CD8-positive, alpha-beta memory T cell (primary cell): ENCODE measurements around the gene BZW2. TPM values are rescaled to one million over a fixed set of nuclear protein-coding genes. Genes with fewer than 3 reads are reported as not detected.

Source experiments
- CTCF ChIA-PET: fragments of 350-600 bp; sonication (Branson Sonifier 250); formaldehyde crosslinking; loops from one replicate; lab custom pipeline; 2021; ENCODE audit warnings: antibody characterized with exemption; lab: Charles Lee
- POLR2A ChIA-PET: fragments of 350-600 bp; sonication (Branson Sonifier 250); formaldehyde crosslinking; loops from one replicate; lab custom pipeline; 2021; ENCODE audit warnings: antibody characterized with exemption; lab: Charles Lee
- DNase-seq, 5 donors: peaks; one replicate each; pipeline versions ENCODE4 v3.0.0 to v3.0.0-alpha.2; 2020 to 2022; ENCODE audit warnings: mixed read lengths in 1 of 5
- H3K27ac ChIP-seq: one replicate; pipeline ENCODE4 v1.7.0; 2013; ENCODE audit warnings: low read depth, mild to moderate bottlenecking, low read length, moderate library complexity
- H3K27me3 ChIP-seq: 2 replicates; pipeline ENCODE4 v1.7.0; 2013; ENCODE audit warnings: low read length, mild to moderate bottlenecking; ENCODE audit not compliant: insufficient read depth, poor library complexity, severe bottlenecking
- H3K36me3 ChIP-seq: 2 replicates; pipeline ENCODE4 v1.7.0; 2013; ENCODE audit warnings: mild to moderate bottlenecking, low read length, moderate library complexity; ENCODE audit not compliant: insufficient read depth
- H3K4me1 ChIP-seq: 2 replicates; pipeline ENCODE4 v1.7.0; 2013; ENCODE audit warnings: mild to moderate bottlenecking, low read length, moderate library complexity; ENCODE audit not compliant: insufficient read depth
- H3K4me3 ChIP-seq: 2 replicates; pipeline ENCODE4 v1.7.0; 2013; ENCODE audit warnings: mild to moderate bottlenecking, low read length
- H3K9me3 ChIP-seq: 2 replicates; pipeline ENCODE4 v1.7.0; 2013; ENCODE audit warnings: mild to moderate bottlenecking, low read length
- H3K27ac Mint-ChIP-seq, 8 donors: one replicate each; pipeline ENCODE4 v1.8.0; 2020 to 2021; ENCODE audit warnings: mixed read lengths in 8 of 8, mild to moderate bottlenecking in 6 of 8, inconsistent platforms in 3 of 8, moderate library complexity in 3 of 8
- H3K27me3 Mint-ChIP-seq, 2 donors: one replicate each; pipeline ENCODE4 v1.8.0; 2020 to 2021; ENCODE audit warnings: mixed read lengths in 2 of 2, mild to moderate bottlenecking in 1 of 2, moderate library complexity in 1 of 2
- H3K36me3 Mint-ChIP-seq, 3 donors: one replicate each; pipeline ENCODE4 v1.8.0; 2020 to 2021; ENCODE audit warnings: mixed read lengths in 3 of 3, inconsistent platforms in 1 of 3, mild to moderate bottlenecking in 1 of 3
- H3K4me1 Mint-ChIP-seq, 3 donors: one replicate each; pipeline ENCODE4 v1.8.0; 2020 to 2021; ENCODE audit warnings: mixed read lengths in 3 of 3, inconsistent platforms in 1 of 3, mild to moderate bottlenecking in 1 of 3
- H3K4me3 Mint-ChIP-seq, 7 donors: one replicate each; pipeline ENCODE4 v1.8.0; 2020 to 2021; ENCODE audit warnings: mixed read lengths in 7 of 7, mild to moderate bottlenecking in 6 of 7, moderate library complexity in 4 of 7, inconsistent platforms in 2 of 7
- H3K9me3 Mint-ChIP-seq, 5 donors: one replicate each; pipeline ENCODE4 v1.8.0; 2020 to 2022; ENCODE audit warnings: mixed read lengths in 5 of 5, mild to moderate bottlenecking in 3 of 5, moderate library complexity in 2 of 5, inconsistent platforms in 1 of 5
- polyA plus RNA-seq: library from polyadenylated mRNA; unstranded; fragments of 300-500 nt; fragmentation: Illumina TruSeq; gene quantifications from one replicate; pipeline ENCODE4 v1.2.3, GENCODE V29; 2021
- total RNA-seq, 2 experiments: library from RNA; stranded (reverse); gene quantifications; one replicate each; pipeline ENCODE4 v1.2.3, GENCODE V29; 2021

The BZW2 gene
- total and polyA plus RNA-seq, 3 experiments from 2014 or later: 52.9 to 136 (median 128) TPM

DNA sequence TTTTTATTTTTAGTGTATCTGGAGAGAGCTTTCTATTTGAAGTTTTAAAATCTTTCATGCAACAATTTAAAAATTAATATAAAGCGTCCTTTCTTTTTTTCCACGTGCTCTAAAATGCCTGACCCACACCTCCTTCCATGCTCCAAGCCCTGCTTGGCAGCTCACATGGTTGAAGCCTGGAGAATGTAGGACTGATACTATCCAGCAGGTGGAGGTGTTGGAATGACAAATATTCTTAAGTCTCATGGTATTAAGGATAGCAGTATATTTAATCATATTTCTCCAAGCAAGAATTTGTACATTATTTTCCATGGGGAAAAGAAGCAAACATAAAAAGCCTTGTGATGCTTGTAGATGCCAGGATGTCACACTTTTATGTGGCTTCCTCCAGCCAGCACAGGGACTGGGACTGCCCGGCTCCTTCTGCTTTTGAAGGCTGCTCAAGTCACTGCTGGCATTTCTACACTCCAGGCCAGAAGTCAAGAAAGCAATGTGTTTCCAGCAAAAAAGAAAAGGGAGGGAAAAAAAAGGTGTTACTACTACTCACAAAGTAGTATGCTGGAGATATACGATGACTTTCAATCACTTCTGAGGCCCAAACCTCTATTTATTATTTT, 49.7 kb downstream of the BZW2 start:
- Mint-ChIP-seq H3K4me3 (no peak overlapping the region), H3K27me3 (no peaks in the 10 kb centered on the region), H3K27ac (no peak overlapping the region), H3K9me3 (no peaks in the 10 kb centered on the region), H3K36me3 (peaks cover 2 to 89% (median 38%) of the 10 kb centered on the region in 3 donors), H3K4me1 (no peaks in the 10 kb centered on the region)
- H3K27ac ChIP-seq: no peak overlapping the region
- CTCF ChIA-PET: no interaction called here
- no peak overlapping the region for H3K4me3 ChIP-seq
- peaks cover 35% of the 10 kb centered on the region for H3K36me3 ChIP-seq
- H3K4me1 ChIP-seq: no peaks in the 10 kb centered on the region
- no peaks in the 10 kb centered on the region for H3K27me3 ChIP-seq
- POLR2A ChIA-PET: no interaction called here
- no peak for DNase-seq
- no peaks in the 10 kb centered on the region for H3K9me3 ChIP-seq

DNA sequence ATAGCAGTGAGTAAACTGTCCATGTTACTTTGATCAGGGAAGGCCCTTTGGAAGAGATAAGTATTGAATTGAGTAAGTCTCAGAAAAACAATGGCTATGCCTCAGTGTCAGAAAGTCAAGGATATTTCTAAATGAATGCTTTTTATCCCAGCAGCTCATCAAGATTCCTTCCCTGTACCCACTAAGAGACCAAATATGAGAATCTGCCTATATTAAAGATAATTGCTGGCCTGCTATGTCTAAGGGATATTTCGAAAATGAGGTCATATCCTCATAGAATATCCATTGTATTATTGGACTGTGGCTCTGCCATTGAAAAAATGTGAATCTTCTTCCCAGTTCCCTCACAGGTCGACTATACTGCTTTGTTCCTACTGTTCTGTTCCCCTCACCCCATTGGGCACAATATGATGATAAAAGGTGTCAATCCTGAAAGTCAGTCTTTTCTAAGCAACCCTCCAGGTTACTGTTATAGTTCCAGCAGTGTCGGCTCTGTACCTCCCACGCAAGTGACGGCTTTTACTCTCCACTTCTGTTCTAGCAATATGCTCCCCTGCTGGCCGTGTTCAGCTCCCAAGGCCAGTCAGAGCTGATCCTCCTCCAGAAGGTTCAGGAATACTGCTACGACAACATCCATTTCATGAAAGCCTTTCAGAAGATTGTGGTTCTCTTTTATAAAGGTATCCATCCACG, 51.7 kb downstream of the BZW2 start:
- Histone ChIP-seq H3K36me3 (peaks cover 31% of the 10 kb centered on the region), H3K9me3 (no peaks in the 10 kb centered on the region), H3K4me3 (no peak overlapping the region), H3K27me3 (no peaks in the 10 kb centered on the region), H3K4me1 (no peaks in the 10 kb centered on the region), H3K27ac (no peak overlapping the region)
- ChIA-PET POLR2A (no interaction called here), CTCF (no interaction called here)
- Mint-ChIP-seq H3K4me3 (no peak overlapping the region), H3K27ac (no peak overlapping the region), H3K9me3 (no peaks in the 10 kb centered on the region), H3K36me3 (peaks cover 2 to 87% (median 32%) of the 10 kb centered on the region in 3 donors), H3K4me1 (no peaks in the 10 kb centered on the region), H3K27me3 (no peaks in the 10 kb centered on the region)
- DNase-seq: no peak

DNA sequence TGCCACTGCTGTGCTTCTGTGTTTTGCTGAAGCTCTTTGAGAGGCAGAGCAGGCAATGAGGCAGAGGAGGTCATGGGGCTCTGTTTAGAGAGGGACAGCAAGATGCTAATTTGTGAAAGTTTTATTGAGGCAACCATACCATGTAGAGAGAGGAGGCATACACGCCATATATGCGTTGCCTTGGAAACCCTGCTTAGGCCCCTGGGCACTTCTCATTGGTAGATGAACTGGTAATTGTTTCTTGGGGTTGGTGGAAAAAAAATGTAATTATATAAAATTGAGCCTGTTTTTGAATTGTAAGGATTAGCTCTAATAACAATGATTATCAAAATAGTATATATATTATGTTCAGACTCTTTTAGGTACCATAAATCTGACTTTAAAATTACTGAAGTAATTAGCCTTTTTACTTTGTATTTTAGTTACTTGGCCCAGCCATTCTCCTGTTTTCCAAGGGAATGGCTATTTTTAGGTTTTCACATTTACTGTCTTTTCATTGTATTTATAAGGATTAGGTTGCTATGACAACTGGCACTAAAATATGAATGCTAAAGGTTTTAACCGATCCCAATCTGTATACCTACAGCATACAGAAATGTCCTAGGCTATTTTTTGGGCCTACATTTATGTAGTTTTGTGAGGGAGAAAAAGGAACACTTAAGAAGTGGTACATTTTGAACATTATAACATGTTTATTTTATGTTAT, 52.4 kb downstream of the BZW2 start:
- H3K4me3 ChIP-seq: no peak overlapping the region
- no peak overlapping the region for H3K27ac ChIP-seq
- no peaks in the 10 kb centered on the region for H3K4me1 Mint-ChIP-seq
- H3K27me3 Mint-ChIP-seq: no peaks in the 10 kb centered on the region
- H3K9me3 ChIP-seq: no peaks in the 10 kb centered on the region
- H3K4me3 Mint-ChIP-seq: no peak overlapping the region
- CTCF ChIA-PET: no interaction called here
- no peaks in the 10 kb centered on the region for H3K27me3 ChIP-seq
- no peak for DNase-seq
- POLR2A ChIA-PET: no interaction called here
- no peaks in the 10 kb centered on the region for H3K4me1 ChIP-seq
- H3K36me3 ChIP-seq: peaks cover 31% of the 10 kb centered on the region
- H3K9me3 Mint-ChIP-seq: no peaks in the 10 kb centered on the region
- peaks cover 0 to 83% (median 32%) of the 10 kb centered on the region in 3 donors for H3K36me3 Mint-ChIP-seq
- H3K27ac Mint-ChIP-seq: no peak overlapping the region

DNA sequence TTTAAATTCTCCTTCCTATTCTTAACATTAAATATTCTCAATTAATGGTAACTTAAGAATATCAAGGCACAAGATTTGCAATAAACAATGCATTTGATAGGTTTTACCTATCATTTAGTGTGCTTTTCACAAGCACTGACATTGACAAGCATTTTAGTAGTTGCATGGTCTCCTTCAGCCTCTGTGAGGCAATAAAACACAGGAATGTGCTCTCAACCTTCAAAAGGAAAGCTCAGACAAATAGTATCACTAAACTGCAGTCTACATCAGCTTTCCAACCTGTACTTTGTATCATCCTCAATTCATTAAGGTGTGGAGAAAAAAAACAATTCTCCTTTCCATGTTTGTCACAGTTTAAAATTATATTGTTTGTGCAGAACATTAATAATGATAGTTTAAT, 56.5 kb downstream of the BZW2 start:
- CTCF ChIA-PET: no interaction called here
- H3K36me3 ChIP-seq: peaks cover 24% of the 10 kb centered on the region

DNA sequence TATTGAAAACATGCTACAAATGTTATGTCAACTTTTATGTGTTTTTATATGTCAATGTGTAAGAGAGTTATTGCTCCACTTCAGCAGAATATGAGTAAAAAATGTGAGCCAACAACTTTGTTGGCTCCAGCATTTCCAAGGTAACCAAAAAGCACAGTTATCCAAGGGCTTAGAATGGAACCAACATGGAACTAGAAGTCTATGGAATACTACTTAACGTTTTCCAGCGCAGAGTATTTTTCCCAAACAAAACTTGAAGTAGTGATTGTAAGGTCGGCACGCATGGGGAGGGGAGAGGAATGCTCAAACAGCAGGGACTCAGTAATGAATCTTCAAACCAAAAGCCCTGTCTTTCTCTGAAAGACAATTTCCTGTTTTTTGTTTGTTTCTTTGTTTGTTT, 62.5 kb downstream of the BZW2 start:
- H3K36me3 ChIP-seq: peaks cover 16% of the 10 kb centered on the region
- POLR2A ChIA-PET: no interaction called here

More for the DNA sequence above, 56.5 kb downstream of the BZW2 start:
- H3K4me1 ChIP-seq: no peaks in the 10 kb centered on the region
- no peak overlapping the region for H3K4me3 ChIP-seq
- Mint-ChIP-seq H3K4me3 (no peak overlapping the region), H3K4me1 (no peaks in the 10 kb centered on the region), H3K36me3 (peaks cover 16 to 76% (median 42%) of the 10 kb centered on the region in 3 donors), H3K27ac (no peak overlapping the region), H3K9me3 (no peaks in the 10 kb centered on the region), H3K27me3 (no peaks in the 10 kb centered on the region)
- no peaks in the 10 kb centered on the region for H3K27me3 ChIP-seq
- H3K9me3 ChIP-seq: no peaks in the 10 kb centered on the region
- no peak for DNase-seq
- POLR2A ChIA-PET: no interaction called here
- H3K27ac ChIP-seq: no peak overlapping the region

DNA sequence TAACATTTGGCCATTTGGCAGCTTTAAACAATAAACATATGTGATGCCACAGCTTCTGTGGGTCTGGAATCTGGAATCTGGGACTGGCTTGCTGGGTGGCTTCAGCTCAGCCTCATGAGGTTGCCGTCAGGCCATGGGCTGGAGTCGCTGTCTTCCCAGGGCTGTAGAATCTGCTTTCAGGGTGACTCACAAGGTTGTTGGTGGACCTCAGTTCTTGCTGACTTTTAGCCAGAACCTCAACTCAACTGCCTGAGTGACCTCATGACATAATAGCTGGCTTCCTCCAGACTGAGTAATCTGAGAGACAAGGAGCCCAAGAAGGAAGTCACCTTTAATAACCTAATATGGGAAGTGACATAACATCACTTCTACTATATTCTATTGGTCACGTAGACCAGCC, 63.0 kb downstream of the BZW2 start:
- Histone ChIP-seq H3K36me3 (peaks cover 16% of the 10 kb centered on the region), H3K27me3 (no peaks in the 10 kb centered on the region), H3K9me3 (no peaks in the 10 kb centered on the region), H3K4me3 (no peak overlapping the region), H3K27ac (no peak overlapping the region), H3K4me1 (no peaks in the 10 kb centered on the region)
- POLR2A ChIA-PET: no interaction called here
- H3K36me3 Mint-ChIP-seq: peaks cover 19 to 37% (median 23%) of the 10 kb centered on the region in 3 donors
- CTCF ChIA-PET: no interaction called here
- no peak overlapping the region for H3K27ac Mint-ChIP-seq
- no peaks in the 10 kb centered on the region for H3K27me3 Mint-ChIP-seq
- peaks cover 0 to 7% (median 0%) of the 10 kb centered on the region in 3 donors for H3K4me1 Mint-ChIP-seq
- no peaks in the 10 kb centered on the region for H3K9me3 Mint-ChIP-seq
- no peak for DNase-seq
- H3K4me3 Mint-ChIP-seq: no peak overlapping the region

More for the DNA sequence above, 62.5 kb downstream of the BZW2 start:
- Mint-ChIP-seq H3K4me3 (no peak overlapping the region), H3K4me1 (peaks cover 0 to 7% (median 0%) of the 10 kb centered on the region in 3 donors), H3K36me3 (peaks cover 19 to 42% (median 23%) of the 10 kb centered on the region in 3 donors), H3K9me3 (no peaks in the 10 kb centered on the region), H3K27ac (no peak overlapping the region), H3K27me3 (no peaks in the 10 kb centered on the region)
- Histone ChIP-seq H3K9me3 (no peaks in the 10 kb centered on the region), H3K4me3 (no peak overlapping the region), H3K4me1 (no peaks in the 10 kb centered on the region), H3K27ac (no peak overlapping the region), H3K27me3 (no peaks in the 10 kb centered on the region)
- CTCF ChIA-PET: no interaction called here
- DNase-seq: no peak

DNA sequence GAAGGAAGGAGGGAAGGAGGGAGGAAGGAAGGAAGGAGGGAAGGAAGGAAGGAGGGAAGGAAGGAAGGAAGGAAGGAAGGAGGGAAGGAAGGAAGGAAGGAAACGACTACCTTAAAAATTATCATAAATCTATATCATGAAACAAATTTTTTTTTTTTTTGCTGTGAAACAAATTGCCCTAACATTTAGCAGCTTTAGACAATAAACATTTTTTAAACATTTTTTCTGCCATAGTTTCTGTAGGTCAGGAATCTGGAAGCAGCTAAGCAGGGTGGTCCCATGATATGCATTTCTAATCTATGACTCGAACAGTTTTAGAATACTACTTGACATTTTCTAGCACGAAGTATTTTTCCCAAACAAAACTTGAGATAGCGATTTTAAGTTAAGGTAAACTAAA, 64.7 kb downstream of the BZW2 start:
- DNase-seq: no peak
- ChIA-PET POLR2A (no interaction called here), CTCF (no interaction called here)
- no peaks in the 10 kb centered on the region for H3K9me3 ChIP-seq
- Mint-ChIP-seq H3K9me3 (no peaks in the 10 kb centered on the region), H3K36me3 (peaks cover 15 to 26% (median 16%) of the 10 kb centered on the region in 3 donors), H3K4me1 (peaks cover 0 to 7% (median 0%) of the 10 kb centered on the region in 3 donors), H3K27ac (no peak overlapping the region), H3K27me3 (no peaks in the 10 kb centered on the region), H3K4me3 (no peak overlapping the region)
- no peaks in the 10 kb centered on the region for H3K27me3 ChIP-seq
- peaks cover 9% of the 10 kb centered on the region for H3K36me3 ChIP-seq
- no peaks in the 10 kb centered on the region for H3K4me1 ChIP-seq
- H3K27ac ChIP-seq: no peak overlapping the region
- no peak overlapping the region for H3K4me3 ChIP-seq

DNA sequence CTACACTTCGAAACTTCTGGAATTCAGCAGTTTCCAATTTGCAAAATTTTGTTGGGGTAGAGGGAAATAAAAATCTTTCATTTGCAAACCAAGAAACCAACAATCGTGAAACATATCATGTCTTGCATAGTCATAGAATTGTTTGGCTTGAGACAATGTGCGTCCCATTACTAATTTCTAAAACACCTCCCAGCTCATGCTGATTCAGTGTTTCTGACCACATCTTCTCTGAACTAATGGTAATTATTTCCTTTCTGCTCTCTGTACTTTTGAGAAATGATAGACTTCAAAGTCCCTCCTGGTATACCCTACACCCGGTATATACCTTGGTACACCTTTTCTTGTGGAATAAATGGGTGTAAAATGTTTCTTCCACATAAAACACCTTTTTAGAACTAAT, 65.7 kb downstream of the BZW2 start:
- H3K36me3 ChIP-seq: no peaks in the 10 kb centered on the region
- Mint-ChIP-seq H3K4me3 (no peak overlapping the region), H3K4me1 (peaks cover 0 to 7% (median 0%) of the 10 kb centered on the region in 3 donors), H3K9me3 (no peaks in the 10 kb centered on the region), H3K27me3 (no peaks in the 10 kb centered on the region), H3K27ac (no peak overlapping the region), H3K36me3 (peaks cover 7 to 19% (median 8%) of the 10 kb centered on the region in 3 donors)
- no peak for DNase-seq
- H3K27ac ChIP-seq: no peak overlapping the region
- no peaks in the 10 kb centered on the region for H3K27me3 ChIP-seq
- CTCF ChIA-PET: no interaction called here
- POLR2A ChIA-PET: interaction anchor here (0.8 kb wide), 1 partner anchor 261 kb away, joined by 3 read pairs; no protein-coding TSS in a partner anchor
- H3K4me1 ChIP-seq: no peaks in the 10 kb centered on the region
- H3K4me3 ChIP-seq: no peak overlapping the region
- H3K9me3 ChIP-seq: no peaks in the 10 kb centered on the region
